T-helper 2 cell (primary cell): ENCODE data around the gene ASF1B.
A peak's percentile ranks its signal among the peaks of the same experiment; 100 is the strongest.

Experiments used
- DNase-seq, 5 experiments: peaks; one replicate each; pipeline versions ENCODE4 v3.0.0 to v3.0.0-alpha.2; 2012 to 2022

The ASF1B gene

GRCh38 chr19:14135355-14135754 lies 1.0 kb downstream of the ASF1B start:
- no peak for DNase-seq

DNA sequence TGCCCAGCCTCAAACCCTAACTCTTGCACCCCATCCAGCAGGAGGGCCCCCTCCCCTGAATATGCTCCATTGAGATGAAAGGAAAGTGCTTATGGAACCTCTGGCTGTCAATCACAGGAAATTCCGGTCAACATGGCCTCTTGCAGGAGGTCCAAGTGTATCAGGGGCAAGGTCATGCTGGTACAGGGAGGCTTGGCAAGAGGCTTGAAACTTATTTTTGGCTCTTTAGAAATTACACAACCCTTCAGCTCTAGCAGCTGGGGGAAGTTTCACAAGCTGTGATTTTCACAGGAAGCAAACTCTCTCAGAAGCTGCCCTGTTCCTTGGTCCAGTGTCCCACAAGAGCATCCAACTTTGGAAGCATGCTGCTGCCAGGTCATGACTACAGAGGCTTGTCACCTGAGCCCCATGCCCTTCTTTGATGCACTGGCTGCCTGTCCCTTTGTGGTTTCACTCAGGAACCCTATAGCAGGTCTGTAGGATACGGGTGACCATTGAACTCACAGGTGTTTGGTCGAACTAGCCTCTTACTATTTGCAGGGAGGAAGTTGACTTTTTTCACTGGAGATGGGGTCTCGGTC lies 8.4 kb downstream of the ASF1B start:
- no peak for DNase-seq

DNA sequence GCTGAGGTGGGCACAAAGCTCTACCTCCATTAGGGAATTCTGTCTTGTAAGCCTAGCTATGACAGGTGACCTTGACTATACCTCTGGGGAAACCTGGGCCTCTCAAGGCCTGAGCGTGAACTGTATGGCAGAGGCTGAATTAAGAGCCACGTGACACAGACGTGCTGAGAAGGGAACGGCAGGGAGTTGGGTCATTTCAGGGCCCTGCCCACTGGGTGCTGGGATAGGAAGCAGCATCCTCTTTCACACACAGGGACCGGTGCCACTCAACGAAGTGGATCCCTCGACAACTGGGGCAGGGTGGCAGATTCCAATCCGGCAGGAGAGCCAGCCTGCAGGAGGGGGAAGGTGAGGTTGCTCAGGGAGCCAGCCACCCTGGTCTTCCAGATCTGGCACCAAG lies 9.2 kb downstream of the ASF1B start:
- no peak for DNase-seq

DNA sequence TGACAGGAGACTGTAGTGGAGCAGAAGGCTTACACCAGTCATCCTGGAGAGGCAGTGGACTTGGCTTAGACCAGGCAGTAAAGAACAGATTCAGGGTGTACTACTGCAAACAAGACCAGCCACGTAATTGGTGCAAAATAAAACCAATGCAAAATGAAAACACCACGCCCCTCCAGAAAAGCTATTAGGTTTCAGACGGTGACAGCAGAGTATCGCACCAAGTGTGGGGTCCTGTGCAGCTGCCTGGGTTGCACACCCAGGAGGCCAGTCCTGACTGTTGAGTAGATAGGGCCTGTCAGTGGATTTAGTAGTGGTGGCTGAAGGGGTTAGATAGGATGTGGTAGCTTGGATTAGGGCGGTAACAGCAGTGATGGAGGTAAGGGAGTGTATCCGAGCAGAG lies 13.5 kb downstream of the ASF1B start:
- DNase-seq: no peak

- DNase-seq: no peak
Measured at GRCh38 chr19:14120497-14120780, 15.9 kb downstream of the ASF1B start.

GRCh38 chr19:14119644-14120496 lies 16.5 kb downstream of the ASF1B start:
- DNase-seq: no peak

DNA sequence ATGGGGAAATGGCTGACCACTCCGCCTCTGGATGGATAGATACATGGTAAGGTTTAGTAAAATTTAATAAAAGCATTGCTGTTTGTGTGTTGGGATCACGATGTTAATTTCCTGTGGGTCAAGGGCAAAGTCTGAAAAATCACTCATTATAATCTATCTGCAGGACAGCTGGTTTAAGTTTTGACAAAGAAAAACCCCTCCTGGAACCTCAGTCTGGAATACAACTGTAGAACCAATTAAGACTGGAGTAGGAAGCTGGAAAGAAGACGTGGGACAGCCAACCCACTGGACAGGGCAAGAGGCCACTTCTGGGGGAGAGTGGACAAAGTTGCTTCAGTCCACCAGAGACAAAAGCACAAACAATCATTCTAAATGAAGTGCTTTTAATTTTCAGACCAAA lies 17.2 kb downstream of the ASF1B start:
- DNase-seq: no peak

DNA sequence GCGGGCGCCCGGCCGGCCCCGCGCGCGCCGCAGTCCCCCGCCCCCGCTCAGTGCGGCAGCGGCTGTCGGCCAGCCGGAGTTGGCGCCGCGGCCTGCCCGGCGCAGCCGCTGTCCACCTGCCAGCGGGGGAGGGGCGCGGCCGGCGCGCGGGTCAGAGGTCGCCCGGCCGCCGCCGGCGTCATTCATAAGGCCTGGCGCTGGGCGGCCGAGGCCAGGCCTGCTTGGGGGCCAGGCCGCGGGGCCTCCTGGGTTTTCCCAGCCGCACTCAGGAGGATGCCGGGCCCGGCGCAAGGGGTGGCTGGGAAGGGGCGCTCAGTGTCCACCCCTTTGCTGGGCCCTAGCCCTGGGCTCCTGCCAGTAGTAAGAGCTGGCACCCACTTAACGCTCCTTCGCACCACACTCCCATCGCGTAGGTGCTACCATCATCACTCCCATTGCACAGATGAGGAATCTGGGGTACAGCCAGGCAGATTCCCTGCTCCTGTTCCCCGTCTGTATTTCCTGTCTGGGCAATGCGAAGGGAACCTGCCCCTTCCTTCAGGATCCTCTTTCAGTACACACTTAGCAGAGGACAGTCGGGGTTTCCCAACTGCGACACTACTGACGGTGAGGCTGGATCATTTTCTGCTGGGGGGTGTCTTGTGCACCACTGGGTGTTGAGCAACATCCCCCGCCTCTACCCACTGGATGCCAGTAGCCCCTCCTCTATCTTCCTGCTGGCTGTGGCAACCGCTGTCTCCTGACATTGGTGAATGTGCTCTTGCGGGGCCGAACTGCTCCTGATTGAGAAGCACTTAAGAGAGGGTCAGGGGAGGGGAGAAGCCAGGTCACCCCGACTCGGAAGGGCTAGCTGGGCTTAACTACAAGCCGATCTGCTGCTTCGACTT lies 18.0 kb downstream of the ASF1B start:
- DNase-seq: peak in 3 of 5 experiments; percentile 19 to 71 (median 44)

DNA sequence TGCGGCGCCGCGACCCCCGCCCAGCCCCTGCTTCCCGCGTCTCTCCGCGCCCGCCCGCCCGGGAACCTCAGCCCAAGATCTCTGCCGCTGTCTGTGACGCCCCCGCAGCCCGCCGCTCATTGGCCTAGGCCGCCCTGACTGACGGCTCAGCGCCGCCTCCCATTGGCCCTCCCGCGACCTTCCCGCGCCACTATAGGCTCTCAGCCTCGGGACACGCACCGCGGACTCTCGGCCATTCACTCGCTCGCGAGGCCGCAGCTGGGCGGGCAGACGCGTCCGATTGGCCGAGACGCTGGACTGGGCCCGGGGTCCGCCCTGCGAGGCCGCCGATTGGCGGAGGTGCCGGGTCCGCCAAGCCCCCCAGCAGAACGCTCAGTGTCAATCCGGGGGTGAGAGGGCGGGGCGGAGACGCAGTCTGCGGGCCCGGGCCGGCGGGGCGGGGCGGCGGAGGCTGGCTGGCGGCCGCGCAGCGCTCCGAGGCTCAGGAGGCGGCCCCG lies 18.7 kb downstream of the ASF1B start, which contains the start of gene PRKACA:
PRKACA (minus strand) TSS at position 95 of the 497 bp plus-strand sequence. CDS start 215 bp downstream, outside the sequence.
- DNase-seq: peak; percentile 98 to 100 (median 98)

- peak in 2 of 5 experiments; percentile 12 to 36 for DNase-seq
Measured at GRCh38 chr19:14116918-14117578, 19.3 kb downstream of the ASF1B start.

GRCh38 chr19:14116525-14116917 lies 19.9 kb downstream of the ASF1B start:
- no peak for DNase-seq

- DNase-seq: no peak
Measured at GRCh38 chr19:14115756-14116155, 20.6 kb downstream of the ASF1B start.

DNA sequence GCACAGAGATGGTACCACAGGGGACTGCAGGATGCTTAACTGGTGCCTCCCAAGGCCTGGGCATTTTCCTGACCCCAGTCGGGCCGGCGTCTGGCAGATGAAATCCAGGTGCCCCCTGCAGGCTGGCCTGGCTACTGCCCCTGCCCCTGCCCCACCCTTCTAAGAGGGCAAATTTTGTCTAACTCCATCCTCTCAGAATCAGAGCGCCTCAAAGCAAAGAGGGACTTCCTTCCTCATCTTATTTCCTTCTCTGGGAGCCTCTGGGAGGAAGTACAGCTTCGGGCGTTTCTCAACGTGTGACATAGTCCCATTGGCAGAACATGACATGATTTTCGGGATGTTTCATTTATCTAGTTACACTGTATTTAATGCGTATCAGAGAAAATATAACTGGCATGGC lies 21.5 kb downstream of the ASF1B start:
- peak in 4 of 5 experiments; percentile 17 to 48 (median 32) for DNase-seq

GRCh38 chr19:14114439-14114838 lies 21.9 kb downstream of the ASF1B start:
- no peak for DNase-seq

DNA sequence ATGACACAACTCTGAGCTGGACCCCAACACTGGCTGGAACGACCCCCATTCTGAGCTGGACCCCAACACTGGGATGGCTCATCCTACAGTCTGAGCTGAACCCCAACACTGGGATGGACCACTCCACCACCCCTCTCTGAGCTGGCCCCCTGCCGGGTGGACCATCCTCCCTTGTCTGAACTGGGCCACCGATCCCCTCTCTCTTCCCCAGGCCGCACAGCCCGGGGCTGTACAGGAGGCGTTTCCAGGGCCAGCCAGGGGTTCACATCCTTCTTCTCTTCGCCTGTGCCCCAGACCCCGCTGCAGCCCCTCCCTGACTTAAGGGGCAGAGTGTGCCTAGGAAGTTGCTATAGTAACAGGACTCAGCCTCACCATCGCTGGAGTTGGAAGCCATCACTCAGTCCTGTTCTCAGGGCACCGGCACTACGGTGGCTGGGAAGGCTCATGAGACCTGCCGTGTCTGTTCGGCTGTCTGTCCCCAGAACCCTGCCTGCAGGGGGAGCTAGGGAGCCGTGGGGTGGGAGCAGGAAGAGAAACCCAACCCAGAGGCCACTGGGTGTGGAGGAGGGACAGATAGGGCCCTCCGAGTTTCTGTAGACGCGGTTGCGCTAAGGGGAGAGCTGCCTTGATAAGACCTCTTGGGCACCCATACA lies 22.5 kb downstream of the ASF1B start:
- peak in 3 of 5 experiments; percentile 20 to 56 (median 48) for DNase-seq

DNA sequence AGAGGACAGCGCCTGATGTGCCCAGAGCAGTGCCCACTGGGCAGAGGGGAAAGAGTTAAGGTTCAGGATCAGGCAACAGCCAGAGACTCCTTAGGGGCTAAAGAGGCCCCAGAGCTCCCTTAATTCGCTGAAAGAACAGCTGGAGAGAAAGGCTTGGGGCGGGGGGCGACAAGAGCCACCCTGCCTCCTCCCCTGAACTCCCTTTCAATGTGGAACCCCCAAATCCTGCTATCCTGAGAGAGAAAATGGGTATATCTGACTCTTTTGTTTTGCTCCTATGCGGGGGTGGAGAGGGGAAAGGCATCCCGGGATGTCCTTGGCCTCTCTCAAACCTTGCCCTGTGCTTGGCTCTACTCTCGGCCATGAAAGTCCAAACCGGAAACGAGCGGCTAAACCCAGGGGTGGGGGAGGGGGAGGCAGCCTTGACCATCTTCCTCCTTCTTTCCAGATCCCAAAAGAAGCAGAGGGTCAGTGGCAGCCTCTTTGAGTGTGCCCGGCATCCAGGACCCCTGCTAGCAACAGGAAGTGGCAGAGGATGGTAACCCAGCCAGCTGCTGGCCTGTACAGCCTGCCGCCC lies 23.5 kb downstream of the ASF1B start:
- DNase-seq: no peak

DNA sequence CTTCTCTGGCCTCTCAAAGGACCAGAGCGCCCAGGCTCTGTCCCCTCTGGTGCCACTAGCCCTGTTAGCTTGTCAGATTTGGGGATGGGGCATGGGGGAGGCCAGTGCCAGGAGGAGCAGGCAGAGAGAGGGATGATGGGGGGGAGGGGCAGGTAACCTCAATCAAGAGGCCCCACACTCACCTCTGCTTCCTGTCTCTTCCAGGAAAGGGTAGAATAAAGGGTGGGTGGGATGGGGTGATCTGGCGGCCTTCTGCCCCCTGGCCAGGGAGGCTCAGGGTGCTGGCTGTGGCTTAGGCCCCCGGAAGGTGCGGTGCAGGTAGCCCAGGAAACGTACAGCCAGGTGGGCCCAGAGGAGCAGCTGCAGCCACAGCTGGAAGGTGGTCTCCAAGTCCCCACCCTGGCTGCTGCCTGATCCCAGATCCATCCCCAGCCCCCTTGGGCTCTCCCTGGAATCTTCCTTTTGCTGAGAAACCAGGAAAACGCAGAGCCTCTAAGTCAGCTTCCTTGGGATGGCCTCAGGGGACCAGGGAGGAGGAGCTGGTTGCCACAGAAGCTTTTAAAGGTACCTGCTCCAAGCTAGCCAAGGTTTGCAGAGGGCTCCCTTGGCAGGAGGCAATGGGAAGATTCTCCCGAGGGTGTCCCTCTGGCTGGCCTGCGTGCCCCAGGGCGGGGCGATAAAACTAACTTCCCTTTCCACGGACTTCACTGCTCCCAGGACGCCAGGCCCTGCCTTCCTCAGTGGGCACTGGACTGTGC lies 24.2 kb downstream of the ASF1B start:
- no peak for DNase-seq

- no peak for DNase-seq
Measured at GRCh38 chr19:14111486-14111885, 24.9 kb downstream of the ASF1B start.

GRCh38 chr19:14110650-14111049 lies 25.7 kb downstream of the ASF1B start:
- no peak for DNase-seq

DNA sequence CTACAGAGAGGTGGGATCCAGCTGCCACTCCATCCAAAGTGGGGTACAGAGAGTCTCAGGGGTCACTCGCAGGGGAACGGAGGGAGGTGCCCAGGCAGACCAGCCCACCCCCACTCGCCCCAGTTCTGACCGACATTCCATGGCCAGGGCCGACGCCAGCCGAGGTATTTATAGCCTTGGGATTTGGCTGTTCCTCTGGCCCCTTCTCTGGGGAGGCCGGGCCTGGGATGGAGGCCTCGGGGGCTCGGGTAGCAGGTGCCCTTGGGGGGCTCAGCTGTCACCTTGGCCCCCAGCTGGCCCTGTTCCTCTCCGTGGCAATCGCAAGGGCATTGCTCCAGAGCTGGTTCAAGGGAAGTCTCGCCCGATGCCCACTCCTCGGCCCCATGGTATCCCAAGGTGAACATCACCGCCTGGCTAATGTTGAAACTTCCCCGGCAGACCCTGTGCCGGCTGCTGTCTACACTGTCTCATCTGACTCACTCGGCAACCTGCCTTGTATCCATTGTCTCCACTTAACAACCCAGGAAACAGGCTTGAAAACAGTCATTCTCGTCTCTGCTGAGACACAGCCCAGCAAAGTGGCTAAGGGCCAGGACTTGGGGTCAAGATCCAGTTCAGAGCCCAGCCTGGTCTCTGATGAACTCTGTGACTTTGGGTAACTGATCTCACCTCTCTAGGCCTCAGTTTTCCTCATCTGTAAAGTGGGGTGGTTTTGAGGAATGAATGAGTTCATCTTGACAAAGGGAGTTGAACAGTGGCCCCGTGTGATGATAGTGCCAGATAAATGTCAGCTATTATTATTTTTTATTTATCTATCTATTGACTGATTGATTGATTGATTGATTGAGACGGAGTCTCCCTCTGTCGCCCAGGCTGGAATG lies 28.6 kb downstream of the ASF1B start:
- no peak for DNase-seq
